ENCODE measurements around the gene SCYL2. TPM values are rescaled to one million over a fixed set of nuclear protein-coding genes. Genes with fewer than 3 reads are reported as not detected.

The SCYL2 gene
- total and polyA plus RNA-seq, 10 of the 15 experiments (the other 5 are each of a cell fraction or from before 2014, with no cell fraction given): 5.4 to 34.3 (median 26.9) TPM

DNA sequence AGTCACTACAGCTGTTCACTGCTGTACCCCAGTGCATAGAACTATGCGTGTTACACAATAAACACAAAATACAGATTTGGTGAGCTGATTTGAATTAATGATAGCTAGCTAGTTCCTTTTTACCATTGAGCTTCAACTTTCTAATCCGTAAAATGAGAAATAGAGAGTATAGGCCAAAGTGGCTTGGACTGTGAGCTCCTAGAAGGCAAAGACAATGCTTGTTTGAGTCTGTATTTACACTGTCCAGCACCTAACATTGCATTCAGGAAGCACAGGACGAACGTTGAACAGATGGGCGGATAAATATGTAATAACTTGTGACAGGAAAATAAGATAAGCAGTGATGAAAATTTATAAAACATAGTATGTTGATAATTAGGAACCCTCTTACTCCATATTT, 121.4 kb downstream of the SCYL2 start (continued):
- TF ChIP-seq SIN3A (IDR thresholded peaks at IDR 0.05; ENCODE audit: low read depth, low read length): no peak
- TF ChIP-seq KAT2A (conservative IDR thresholded peaks at IDR 0.05; ENCODE audit: control insufficient read depth, low read depth, low read length): no peak
- TF ChIP-seq RB1 (IDR thresholded peaks at IDR 0.05; ENCODE audit: borderline replicate concordance): no peak
- no peak for TF ChIP-seq BACH1 (IDR thresholded peaks at IDR 0.05; ENCODE audit: borderline replicate concordance)
- no peak for TF ChIP-seq ZNF217 (IDR thresholded peaks at IDR 0.05)

Small RNA genes lying within 50 kb of the gene (small RNA-seq; reads per million reads assigned to genes)
- not detected for gene RF00019

Other genes starting within 250 kb of the SCYL2 start
- 22.2 and 27.5 TPM in 2 replicates for gene BLTP3B, start 124.3 kb upstream of the SCYL2 start, total RNA-seq (2014; rRNA removed)
- gene BLTP3B, start 124.3 kb upstream of the SCYL2 start, total RNA-seq (2014; rRNA removed; fragmentation: Illumina TruSeq; extraction: Trizol): 23.6 and 24.2 TPM in 2 replicates
- gene BLTP3B, start 124.3 kb upstream of the SCYL2 start, total RNA-seq (2021): 15.6 and 18.5 TPM in 2 replicates
- gene BLTP3B, start 124.3 kb upstream of the SCYL2 start, polyA plus RNA-seq (2011; rRNA removed): 22.8 and 34.2 TPM in 2 replicates
- gene BLTP3B, start 124.3 kb upstream of the SCYL2 start, polyA plus RNA-seq (2014; fragmentation: Illumina TruSeq; extraction: Trizol): 19.9 and 20.1 TPM in 2 replicates
- 1 to 10 TPM; 3.6 to 6.2 TPM for gene BLTP3B, start 124.3 kb upstream of the SCYL2 start, polyA plus RNA-seq (2014; fragmentation: Nextera tagmentation; extraction: Ambion mirVana)
- gene BLTP3B, start 124.3 kb upstream of the SCYL2 start, polyA plus RNA-seq (2014; rRNA removed): 9.2 and 10.1 TPM in 2 replicates
- 10 to 100 TPM; 12.1 to 15.4 TPM for gene BLTP3B, start 124.3 kb upstream of the SCYL2 start, polyA plus RNA-seq (2016; fragmentation: Nextera tagmentation; extraction: Ambion mirVana)
- 17.4 and 23.6 TPM in 2 replicates for gene ACTR6, start 66.4 kb upstream of the SCYL2 start, total RNA-seq (2014; rRNA removed)
- gene ACTR6, start 66.4 kb upstream of the SCYL2 start, total RNA-seq (2014; rRNA removed; fragmentation: Illumina TruSeq; extraction: Trizol): 38.4 and 40.2 TPM in 2 replicates
- 35.6 and 40.7 TPM in 2 replicates for gene ACTR6, start 66.4 kb upstream of the SCYL2 start, total RNA-seq (2021)
- 40.2 and 70.8 TPM in 2 replicates for gene ACTR6, start 66.4 kb upstream of the SCYL2 start, polyA plus RNA-seq (2011; rRNA removed)
- gene ACTR6, start 66.4 kb upstream of the SCYL2 start, polyA plus RNA-seq (2014; fragmentation: Illumina TruSeq; extraction: Trizol): 37.2 and 47.4 TPM in 2 replicates
- 10 to 100 TPM; 56.1 to 62.4 TPM for gene ACTR6, start 66.4 kb upstream of the SCYL2 start, polyA plus RNA-seq (2014; fragmentation: Nextera tagmentation; extraction: Ambion mirVana)
- 15.9 and 22.7 TPM in 2 replicates for gene ACTR6, start 66.4 kb upstream of the SCYL2 start, polyA plus RNA-seq (2014; rRNA removed)
- 10 to 100 TPM; 45.6 to 48.5 TPM for gene ACTR6, start 66.4 kb upstream of the SCYL2 start, polyA plus RNA-seq (2016; fragmentation: Nextera tagmentation; extraction: Ambion mirVana)
- 1.8 and 1.9 TPM in 2 replicates for gene DEPDC4, start 98 bp upstream of the SCYL2 start, total RNA-seq (2014; rRNA removed)
- 2.4 and 2.6 TPM in 2 replicates for gene DEPDC4, start 98 bp upstream of the SCYL2 start, total RNA-seq (2014; rRNA removed; fragmentation: Illumina TruSeq; extraction: Trizol)
- 1.6 and 1.9 TPM in 2 replicates for gene DEPDC4, start 98 bp upstream of the SCYL2 start, total RNA-seq (2021)
- gene DEPDC4, start 98 bp upstream of the SCYL2 start, polyA plus RNA-seq (2011; rRNA removed): 1.5 and 3.2 TPM in 2 replicates
- gene DEPDC4, start 98 bp upstream of the SCYL2 start, polyA plus RNA-seq (2014; fragmentation: Illumina TruSeq; extraction: Trizol): 0.97 and 3.2 TPM in 2 replicates
- 1 to 10 TPM; 2.0 to 4.0 TPM for gene DEPDC4, start 98 bp upstream of the SCYL2 start, polyA plus RNA-seq (2014; fragmentation: Nextera tagmentation; extraction: Ambion mirVana)
- gene DEPDC4, start 98 bp upstream of the SCYL2 start, polyA plus RNA-seq (2014; rRNA removed): 1.9 TPM in 2 replicates
- gene DEPDC4, start 98 bp upstream of the SCYL2 start, polyA plus RNA-seq (2016; fragmentation: Nextera tagmentation; extraction: Ambion mirVana): 1 to 10 TPM; 2.7 to 4.7 TPM
- not detected in 2 replicates for gene SLC17A8, start 89.9 kb downstream of the SCYL2 start, total RNA-seq (2014; rRNA removed)
- not detected in 2 replicates for gene SLC17A8, start 89.9 kb downstream of the SCYL2 start, total RNA-seq (2014; rRNA removed; fragmentation: Illumina TruSeq; extraction: Trizol)
- not detected in 2 replicates for gene SLC17A8, start 89.9 kb downstream of the SCYL2 start, total RNA-seq (2021)
- gene SLC17A8, start 89.9 kb downstream of the SCYL2 start, polyA plus RNA-seq (2011; rRNA removed): 0.18 TPM in 1 of 2 replicates, not detected in the other
- not detected in 2 replicates for gene SLC17A8, start 89.9 kb downstream of the SCYL2 start, polyA plus RNA-seq (2014; fragmentation: Illumina TruSeq; extraction: Trizol)
- gene SLC17A8, start 89.9 kb downstream of the SCYL2 start, polyA plus RNA-seq (2014; fragmentation: Nextera tagmentation; extraction: Ambion mirVana): not detected
- gene SLC17A8, start 89.9 kb downstream of the SCYL2 start, polyA plus RNA-seq (2014; rRNA removed): not detected in 2 replicates
- not detected for gene SLC17A8, start 89.9 kb downstream of the SCYL2 start, polyA plus RNA-seq (2016; fragmentation: Nextera tagmentation; extraction: Ambion mirVana)
- not detected in 2 replicates for gene NR1H4, start 206.7 kb downstream of the SCYL2 start, total RNA-seq (2014; rRNA removed)
- not detected in 2 replicates for gene NR1H4, start 206.7 kb downstream of the SCYL2 start, total RNA-seq (2014; rRNA removed; fragmentation: Illumina TruSeq; extraction: Trizol)
- gene NR1H4, start 206.7 kb downstream of the SCYL2 start, total RNA-seq (2021): not detected in 2 replicates
- 0.04 and 0.09 TPM in 2 replicates for gene NR1H4, start 206.7 kb downstream of the SCYL2 start, polyA plus RNA-seq (2011; rRNA removed)
- not detected in 2 replicates for gene NR1H4, start 206.7 kb downstream of the SCYL2 start, polyA plus RNA-seq (2014; fragmentation: Illumina TruSeq; extraction: Trizol)
- gene NR1H4, start 206.7 kb downstream of the SCYL2 start, polyA plus RNA-seq (2014; fragmentation: Nextera tagmentation; extraction: Ambion mirVana): not detected
- not detected in 2 replicates for gene NR1H4, start 206.7 kb downstream of the SCYL2 start, polyA plus RNA-seq (2014; rRNA removed)
- not detected for gene NR1H4, start 206.7 kb downstream of the SCYL2 start, polyA plus RNA-seq (2016; fragmentation: Nextera tagmentation; extraction: Ambion mirVana)

All from GM12878 (cell line).